Panc1 (cell line): ENCODE data around the gene RAMP2. TPM values are rescaled to one million over a fixed set of nuclear protein-coding genes. Genes with fewer than 3 reads are reported as not detected.
A peak's percentile ranks its signal among the peaks of the same experiment; 100 is the strongest.

ENCODE experiments used
- ATAC-seq: fragments of 200-7000 bp; cut with Tn5 transposase; 2 replicates; pipeline ENCODE4 v1.9.1; 2020; ENCODE audit warnings: mild to moderate bottlenecking, moderate library complexity
- Bru-seq: library from RNA; stranded (reverse); fragments of 400-500 nt; gene quantifications from one replicate; lab custom pipeline; 2021; lab: Mats Ljungman, UMichigan
- BruChase-seq, 2 experiments: library from RNA; stranded (reverse); fragments of 400-500 nt; gene quantifications; one replicate each; lab custom pipeline; 2021; lab: Mats Ljungman, UMichigan
- BruUV-seq: library from RNA; stranded (reverse); fragments of 400-500 nt; replicated peaks from 2 replicates; lab custom pipeline; 2021; lab: Mats Ljungman, UMichigan
- CTCF ChIA-PET: fragments of 300-600 bp; sonication (Branson Sonifier 250); formaldehyde crosslinking; loops from one replicate; lab custom pipeline; 2022; ENCODE audit warnings: antibody characterized with exemption; lab: Charles Lee
- POLR2A ChIA-PET: fragments of 300-600 bp; sonication (Branson Sonifier 250); formaldehyde crosslinking; loops from one replicate; lab custom pipeline; 2022; ENCODE audit warnings: antibody characterized with exemption; lab: Charles Lee
- DNase-seq: peaks from one replicate; pipeline ENCODE4 v3.0.0-alpha.2; 2010; ENCODE audit warnings: low read depth, low spot score
- H3K27ac ChIP-seq: 2 replicates; pipeline ENCODE4 v1.5.1; 2011; ENCODE audit warnings: mild to moderate bottlenecking, low read length, inconsistent platforms
- H3K27me3 ChIP-seq: fragments of 200-500 bp; sonication (Bioruptor generic); 2 replicates; pipeline ENCODE4 v1.6.0; 2014; ENCODE audit warnings: low read length, inconsistent platforms; ENCODE audit not compliant: control insufficient read depth, insufficient read depth
- H3K36me3 ChIP-seq: fragments of 200-500 bp; sonication (Bioruptor generic); 2 replicates; pipeline ENCODE4 v1.5.1; 2014; ENCODE audit warnings: inconsistent platforms, mild to moderate bottlenecking, low read length, moderate library complexity; ENCODE audit not compliant: control insufficient read depth, insufficient read depth
- H3K4me1 ChIP-seq: 2 replicates; pipeline ENCODE4 v1.5.1; 2011; ENCODE audit warnings: inconsistent platforms, mild to moderate bottlenecking, low read length, moderate library complexity; ENCODE audit not compliant: control insufficient read depth, insufficient read depth
- H3K4me3 ChIP-seq, 2 experiments: 2 replicates each; pipeline ENCODE4 v1.5.1; 2011 to 2012; ENCODE audit warnings: low read depth in 2 of 2, low read length in 2 of 2, mild to moderate bottlenecking in 2 of 2, inconsistent platforms in 1 of 2, moderate library complexity in 1 of 2
- H3K9me3 ChIP-seq: fragments of 200-500 bp; sonication (Bioruptor generic); 2 replicates; pipeline ENCODE4 v1.5.1; 2014; ENCODE audit warnings: low read depth, mild to moderate bottlenecking, inconsistent platforms, low read length, moderate library complexity; ENCODE audit not compliant: control insufficient read depth, insufficient read depth
- POLR2AphosphoS5 ChIP-seq: IDR thresholded peaks from 2 replicates; pipeline ENCODE4 v1.6.1; 2012; ENCODE audit warnings: mild to moderate bottlenecking, low read depth, low read length, moderate library complexity
- in situ Hi-C: cut with HindIII; loops from 2 replicates; pipeline ENCODE4 v1.10.0; 2016; ENCODE audit warnings: low sequenced_read_pairs, low pct_unique_long_range_greater_than_20kb
- intact Hi-C: fragments of 100-400 bp; cut with micrococcal nuclease; formaldehyde crosslinking; loops from one replicate; pipeline ENCODE4 v1.10.0; 2022; ENCODE audit not compliant: unreplicated experiment
- long read RNA-seq: library from polyadenylated mRNA; unstranded; transcript quantifications from one replicate; pipeline ENCODE4 v2.0.0, GENCODE V29; 2021; ENCODE audit not compliant: unreplicated experiment
- polyA plus RNA-seq: library from polyadenylated mRNA; unstranded; fragments of >200 nt; gene quantifications from one replicate; pipeline ENCODE4 v1.2.1, GENCODE V29; 2012; ENCODE audit warnings: missing spikeins; ENCODE audit not compliant: insufficient read length
- total RNA-seq: library from RNA; stranded (reverse); gene quantifications from one replicate; pipeline ENCODE4 v1.2.1, GENCODE V29; 2021; ENCODE audit not compliant: unreplicated experiment
- TF ChIP-seq, protein P1 (sequence below), 2 experiments: IDR thresholded peaks; 2 replicates each; pipeline ENCODE4 v1.6.1; 2011 to 2012; ENCODE audit warnings: low read depth in 2 of 2, control low read depth in 1 of 2, low read length in 1 of 2, mild to moderate bottlenecking in 1 of 2, moderate library complexity in 1 of 2; ENCODE audit not compliant: insufficient read depth in 1 of 2
- TF ChIP-seq, protein P2 (sequence below): fragments of 450-650 bp; IDR thresholded peaks from 2 replicates; pipeline ENCODE4 v1.5.1; 2017; ENCODE audit warnings: mild to moderate bottlenecking

The RAMP2 gene, protein sequence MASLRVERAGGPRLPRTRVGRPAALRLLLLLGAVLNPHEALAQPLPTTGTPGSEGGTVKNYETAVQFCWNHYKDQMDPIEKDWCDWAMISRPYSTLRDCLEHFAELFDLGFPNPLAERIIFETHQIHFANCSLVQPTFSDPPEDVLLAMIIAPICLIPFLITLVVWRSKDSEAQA
- total RNA-seq = 1.1 TPM
- polyA plus RNA-seq = 2.3 TPM
- not detected for Bru-seq, nascent RNA
- BruChase-seq, experiment 1, labeled RNA remaining after a 2-hour chase = percentile 23 among the genes with signal in this experiment
- percentile 24 among the genes with signal in this experiment for BruChase-seq, experiment 2, labeled RNA remaining after a 6-hour chase
- long read RNA-seq = 0 reads

DNA sequence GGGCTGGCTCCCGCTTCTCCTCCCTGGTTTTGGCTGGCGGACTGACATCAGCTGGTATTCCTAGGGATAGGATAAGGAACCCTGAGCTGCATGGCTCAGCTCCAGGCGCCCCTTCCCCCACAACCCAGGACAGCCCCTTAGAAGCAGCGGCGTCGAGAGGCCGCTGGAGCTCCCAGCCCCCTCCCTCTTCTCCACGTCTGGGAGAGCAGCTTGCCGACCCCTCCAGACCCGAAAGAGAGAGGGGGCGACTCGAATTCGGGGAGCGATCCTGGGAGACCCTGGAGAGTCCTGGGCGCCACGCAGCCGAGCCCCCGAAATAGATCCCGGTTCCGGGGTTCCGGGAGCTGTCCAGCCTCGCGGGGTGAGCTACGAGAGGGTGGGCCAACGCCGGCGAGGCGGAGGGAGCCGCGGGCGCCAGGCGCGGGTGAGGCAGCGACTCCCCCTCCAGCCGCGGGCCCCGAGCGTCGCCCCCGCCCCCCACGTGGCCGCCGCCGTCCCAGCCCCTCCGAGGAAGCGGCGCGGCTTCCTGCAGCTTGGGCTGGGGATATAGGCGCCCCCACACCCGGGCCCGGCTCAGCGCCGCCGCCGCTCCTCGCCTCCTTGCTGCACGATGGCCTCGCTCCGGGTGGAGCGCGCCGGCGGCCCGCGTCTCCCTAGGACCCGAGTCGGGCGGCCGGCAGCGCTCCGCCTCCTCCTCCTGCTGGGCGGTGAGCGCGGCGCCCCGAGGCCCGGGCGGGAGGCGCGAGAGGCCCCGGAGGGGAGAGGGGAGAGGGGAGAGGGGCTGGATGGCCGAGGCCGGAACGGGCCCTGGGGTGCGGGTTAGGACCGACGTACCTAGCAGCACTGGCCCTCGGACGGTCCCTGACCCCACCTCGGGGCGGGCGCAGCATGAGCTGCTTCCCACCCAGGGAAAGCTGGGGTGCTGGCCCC lies at the start of gene RAMP2:
TSS of gene RAMP2 (plus strand) at position 576 of the 930 bp plus-strand sequence. CDS start at position 611, 35 bp downstream.
- Histone ChIP-seq H3K36me3 (no peaks in the 10 kb centered on the region), H3K27me3 (no peaks in the 10 kb centered on the region), H3K9me3 (no peaks in the 10 kb centered on the region), H3K27ac (no peak within 1 kb of the TSS), H3K4me3 (peak within 1 kb of the TSS; percentile 26 to 28; a peak in 3 of 4 replicates), H3K4me1 (no peaks in the 10 kb centered on the region)
- DNase-seq = no peak
- TF ChIP-seq POLR2AphosphoS5 = no peak
- TF ChIP-seq, protein P1, sequence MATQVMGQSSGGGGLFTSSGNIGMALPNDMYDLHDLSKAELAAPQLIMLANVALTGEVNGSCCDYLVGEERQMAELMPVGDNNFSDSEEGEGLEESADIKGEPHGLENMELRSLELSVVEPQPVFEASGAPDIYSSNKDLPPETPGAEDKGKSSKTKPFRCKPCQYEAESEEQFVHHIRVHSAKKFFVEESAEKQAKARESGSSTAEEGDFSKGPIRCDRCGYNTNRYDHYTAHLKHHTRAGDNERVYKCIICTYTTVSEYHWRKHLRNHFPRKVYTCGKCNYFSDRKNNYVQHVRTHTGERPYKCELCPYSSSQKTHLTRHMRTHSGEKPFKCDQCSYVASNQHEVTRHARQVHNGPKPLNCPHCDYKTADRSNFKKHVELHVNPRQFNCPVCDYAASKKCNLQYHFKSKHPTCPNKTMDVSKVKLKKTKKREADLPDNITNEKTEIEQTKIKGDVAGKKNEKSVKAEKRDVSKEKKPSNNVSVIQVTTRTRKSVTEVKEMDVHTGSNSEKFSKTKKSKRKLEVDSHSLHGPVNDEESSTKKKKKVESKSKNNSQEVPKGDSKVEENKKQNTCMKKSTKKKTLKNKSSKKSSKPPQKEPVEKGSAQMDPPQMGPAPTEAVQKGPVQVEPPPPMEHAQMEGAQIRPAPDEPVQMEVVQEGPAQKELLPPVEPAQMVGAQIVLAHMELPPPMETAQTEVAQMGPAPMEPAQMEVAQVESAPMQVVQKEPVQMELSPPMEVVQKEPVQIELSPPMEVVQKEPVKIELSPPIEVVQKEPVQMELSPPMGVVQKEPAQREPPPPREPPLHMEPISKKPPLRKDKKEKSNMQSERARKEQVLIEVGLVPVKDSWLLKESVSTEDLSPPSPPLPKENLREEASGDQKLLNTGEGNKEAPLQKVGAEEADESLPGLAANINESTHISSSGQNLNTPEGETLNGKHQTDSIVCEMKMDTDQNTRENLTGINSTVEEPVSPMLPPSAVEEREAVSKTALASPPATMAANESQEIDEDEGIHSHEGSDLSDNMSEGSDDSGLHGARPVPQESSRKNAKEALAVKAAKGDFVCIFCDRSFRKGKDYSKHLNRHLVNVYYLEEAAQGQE (IDR thresholded peaks at IDR 0.05; ENCODE audit: insufficient read depth in 1 of 2, low read depth in 2 of 2, low read length in 1 of 2) = peak; percentile 61 to 74
- ChIA-PET POLR2A (interaction anchor here (1.0 kb wide), 1 partner anchor 12 kb away, joined by 5 read pairs; the partner anchor contains the start of gene VPS25), CTCF (no interaction called here)
- in situ Hi-C loops = no loop called here
- intact Hi-C loops = no loop called here
- BruUV-seq = no TSS peak
- ATAC-seq = peak; percentile 58

DNA sequence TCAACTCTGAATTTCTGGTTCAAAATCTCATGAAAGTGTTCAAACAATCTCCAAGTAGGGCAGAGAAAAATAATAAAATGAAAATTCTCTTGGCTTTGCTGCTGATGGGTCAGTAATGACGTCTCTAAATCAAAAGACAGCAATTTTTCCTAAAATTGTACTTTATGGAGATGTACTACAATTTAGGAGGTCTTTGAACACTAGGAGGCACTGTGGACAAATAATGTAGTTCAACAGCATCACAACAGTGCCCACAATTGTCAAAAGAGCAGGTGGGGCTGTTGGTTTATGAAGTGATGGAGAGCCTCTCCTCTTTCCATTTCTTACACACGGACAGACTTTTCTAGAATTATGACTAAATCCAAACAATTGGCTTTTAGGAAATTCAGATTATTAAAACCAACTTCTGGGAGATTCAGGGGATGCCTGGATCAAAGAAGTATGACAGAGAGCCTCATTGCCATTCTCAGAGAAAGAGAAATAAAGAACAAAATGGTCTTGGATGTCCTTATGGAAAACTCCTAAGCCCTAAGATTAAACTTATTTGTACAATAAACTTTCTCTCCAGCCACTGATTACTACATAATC lies 39.9 kb upstream of the RAMP2 start:
- no peak overlapping the region for H3K27ac ChIP-seq
- no peaks in the 10 kb centered on the region for H3K4me1 ChIP-seq
- BruUV-seq = no TSS peak
- no peaks in the 10 kb centered on the region for H3K27me3 ChIP-seq
- H3K36me3 ChIP-seq = no peaks in the 10 kb centered on the region; the same call in 1 of the 2 replicates
- in situ Hi-C loops = no loop called here
- H3K9me3 ChIP-seq = no peaks in the 10 kb centered on the region
- ChIA-PET CTCF (no interaction called here), POLR2A (interaction anchor here (0.7 kb wide), 1 partner anchor 42 kb away, joined by 5 read pairs; no protein-coding TSS in a partner anchor)
- peak; percentile 84 for ATAC-seq
- TF ChIP-seq, protein P2, sequence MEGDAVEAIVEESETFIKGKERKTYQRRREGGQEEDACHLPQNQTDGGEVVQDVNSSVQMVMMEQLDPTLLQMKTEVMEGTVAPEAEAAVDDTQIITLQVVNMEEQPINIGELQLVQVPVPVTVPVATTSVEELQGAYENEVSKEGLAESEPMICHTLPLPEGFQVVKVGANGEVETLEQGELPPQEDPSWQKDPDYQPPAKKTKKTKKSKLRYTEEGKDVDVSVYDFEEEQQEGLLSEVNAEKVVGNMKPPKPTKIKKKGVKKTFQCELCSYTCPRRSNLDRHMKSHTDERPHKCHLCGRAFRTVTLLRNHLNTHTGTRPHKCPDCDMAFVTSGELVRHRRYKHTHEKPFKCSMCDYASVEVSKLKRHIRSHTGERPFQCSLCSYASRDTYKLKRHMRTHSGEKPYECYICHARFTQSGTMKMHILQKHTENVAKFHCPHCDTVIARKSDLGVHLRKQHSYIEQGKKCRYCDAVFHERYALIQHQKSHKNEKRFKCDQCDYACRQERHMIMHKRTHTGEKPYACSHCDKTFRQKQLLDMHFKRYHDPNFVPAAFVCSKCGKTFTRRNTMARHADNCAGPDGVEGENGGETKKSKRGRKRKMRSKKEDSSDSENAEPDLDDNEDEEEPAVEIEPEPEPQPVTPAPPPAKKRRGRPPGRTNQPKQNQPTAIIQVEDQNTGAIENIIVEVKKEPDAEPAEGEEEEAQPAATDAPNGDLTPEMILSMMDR = peak; percentile 59; the same call in 1 of the 2 replicates
- TF ChIP-seq POLR2AphosphoS5 = no peak
- H3K4me3 ChIP-seq = no peak overlapping the region
- intact Hi-C loops = loop anchor here (5.0 kb wide), 1 partner anchor 216 kb away; no protein-coding TSS in a partner anchor
- DNase-seq = no peak
